Stimulated activated CD8-positive, alpha-beta memory T cell treated with anti-CD3 and anti-CD28 coated beads, Interleukin-4, amount 100 ng/mL, for 4 hours (primary cell): ENCODE measurements around the gene TMX1.
"Not testable (repeated sequence)": the region's sequence is repeated elsewhere in the genome, so short reads cannot be mapped to it uniquely, and the experiment has no call there.

Source experiments
- DNase-seq, 2 donors: peaks; one replicate each; pipeline ENCODE4 v3.0.0-alpha.2; 2020; ENCODE audit warnings: low read depth in 2 of 2, low spot score in 1 of 2

TMX1 gene, protein sequence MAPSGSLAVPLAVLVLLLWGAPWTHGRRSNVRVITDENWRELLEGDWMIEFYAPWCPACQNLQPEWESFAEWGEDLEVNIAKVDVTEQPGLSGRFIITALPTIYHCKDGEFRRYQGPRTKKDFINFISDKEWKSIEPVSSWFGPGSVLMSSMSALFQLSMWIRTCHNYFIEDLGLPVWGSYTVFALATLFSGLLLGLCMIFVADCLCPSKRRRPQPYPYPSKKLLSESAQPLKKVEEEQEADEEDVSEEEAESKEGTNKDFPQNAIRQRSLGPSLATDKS

DNA sequence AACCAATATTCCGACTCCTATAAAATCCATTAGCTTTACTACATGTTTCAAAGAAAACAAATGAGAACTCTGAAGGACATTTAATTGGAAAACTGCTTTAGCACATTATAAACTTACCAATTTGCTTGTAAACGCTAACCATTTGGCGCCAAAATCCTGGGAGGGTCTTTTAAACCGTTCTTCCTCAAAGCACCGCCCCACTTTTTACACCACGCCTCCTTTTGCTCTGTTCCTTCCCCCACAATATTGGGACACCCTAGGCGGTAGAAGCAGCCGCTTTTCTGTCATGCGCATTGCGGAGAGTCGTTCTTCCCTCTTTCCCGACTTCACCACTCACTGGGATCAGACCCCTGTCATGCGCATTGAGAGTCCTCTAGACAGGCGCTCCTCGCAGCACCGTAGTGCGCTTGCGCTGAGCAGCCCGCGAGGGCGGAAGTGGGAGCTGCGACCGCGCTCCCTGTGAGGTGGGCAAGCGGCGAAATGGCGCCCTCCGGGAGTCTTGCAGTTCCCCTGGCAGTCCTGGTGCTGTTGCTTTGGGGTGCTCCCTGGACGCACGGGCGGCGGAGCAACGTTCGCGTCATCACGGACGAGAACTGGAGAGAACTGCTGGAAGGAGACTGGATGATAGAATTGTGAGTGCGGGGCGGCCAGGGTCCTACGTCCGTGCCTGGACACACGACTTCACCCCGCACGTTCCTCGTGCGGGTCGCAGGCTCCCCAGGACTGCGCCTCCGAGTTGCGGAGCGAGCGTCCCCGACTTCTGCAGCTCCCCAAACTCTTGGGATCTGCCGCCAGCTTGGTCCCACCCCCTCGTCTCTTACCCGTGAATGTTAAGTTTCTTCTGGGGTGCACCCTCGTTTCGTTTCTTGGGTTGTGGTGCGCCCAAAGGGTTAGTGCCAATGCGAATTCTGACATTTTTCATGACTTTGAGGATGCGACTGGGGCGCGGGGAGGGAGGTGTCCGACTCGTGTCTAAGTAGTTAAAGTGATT is at the start of gene TMX1:
TSS of gene TMX1 (plus strand) at position 435 of the 991 bp plus-strand sequence. CDS start at position 481, 46 bp downstream.
- DNase-seq, result peak; percentile 71 to 73

GRCh38 chr14:51201890-51202289 is 38.2 kb upstream of the TMX1 start:
- no peak for DNase-seq

DNA sequence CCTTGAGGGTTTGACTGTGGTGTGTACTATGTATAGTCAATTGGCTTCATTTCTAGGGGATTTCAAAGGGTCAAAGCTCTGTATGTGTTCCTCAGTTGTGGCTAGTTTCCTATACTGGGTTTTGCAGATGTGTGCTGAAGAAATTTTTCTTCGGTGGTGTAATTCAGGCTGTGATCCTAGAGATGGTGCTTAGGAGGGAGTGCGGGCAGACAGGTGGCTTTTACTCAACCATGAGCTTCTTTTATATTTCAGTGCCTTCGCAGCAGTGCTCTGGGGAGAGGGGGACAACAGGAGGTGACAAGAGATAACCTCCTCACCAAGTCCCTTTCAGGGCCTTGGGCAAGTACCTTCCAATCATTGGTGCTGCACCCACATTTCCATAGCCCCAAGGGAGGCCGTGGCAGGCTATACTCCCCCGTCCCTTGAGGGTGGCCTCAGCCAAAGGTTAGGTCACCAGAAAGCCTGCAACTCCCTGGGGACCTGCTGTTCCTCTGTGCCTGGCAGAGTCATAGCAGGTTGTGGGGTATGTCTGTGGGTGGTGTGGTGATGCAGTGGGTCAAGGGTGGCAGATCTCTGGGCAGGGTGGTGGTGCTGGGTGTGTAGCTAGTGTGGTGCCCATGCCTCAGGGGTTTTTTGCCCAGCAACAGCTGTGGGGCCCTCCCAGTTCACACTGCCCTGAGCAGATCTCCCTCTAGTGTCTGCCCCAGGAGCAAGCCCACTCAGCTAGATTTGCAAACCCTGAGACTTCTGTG is 37.0 kb upstream of the TMX1 start:
- DNase-seq, result no peak

DNA sequence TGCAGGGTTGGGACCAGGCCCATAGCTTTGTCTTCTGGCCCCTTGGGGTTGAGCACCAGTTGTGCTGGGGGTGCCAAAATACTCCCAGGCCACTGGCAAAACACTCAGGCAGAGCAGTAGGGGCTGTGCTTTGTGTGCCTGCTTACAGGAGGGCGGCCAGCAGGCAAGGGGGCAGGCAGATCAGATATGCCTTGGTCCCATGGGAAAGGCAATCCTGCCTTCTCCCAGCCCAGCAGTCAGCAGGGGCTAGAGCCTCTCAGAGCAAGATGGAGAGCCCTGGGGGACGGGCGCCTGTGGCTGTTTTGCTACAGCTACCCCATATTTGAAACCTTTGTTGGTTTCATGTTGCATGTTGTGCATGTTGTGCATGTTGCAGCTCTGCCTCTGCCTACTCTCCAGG is 36.2 kb upstream of the TMX1 start:
- DNase-seq, result no peak

DNA sequence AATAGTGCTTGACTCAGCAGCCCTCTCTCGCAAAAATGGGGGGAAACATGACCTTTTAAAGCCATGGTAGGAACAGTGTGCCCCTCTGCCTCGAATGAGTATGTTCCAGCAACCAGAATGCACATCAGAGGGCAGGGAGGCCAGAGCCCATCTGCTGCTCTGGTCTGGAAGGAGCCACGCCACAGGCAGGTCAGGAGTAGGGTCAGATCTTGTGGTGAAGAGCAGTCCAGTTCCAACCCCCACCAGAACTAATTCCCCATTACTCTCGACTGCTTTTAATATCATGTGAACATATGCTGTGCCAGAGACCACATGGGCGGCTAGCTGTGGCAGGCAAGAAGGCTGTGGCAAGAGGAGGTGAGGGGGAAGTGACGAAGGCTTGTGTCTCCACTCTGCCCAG is 34.6 kb upstream of the TMX1 start:
- DNase-seq, result no peak

DNA sequence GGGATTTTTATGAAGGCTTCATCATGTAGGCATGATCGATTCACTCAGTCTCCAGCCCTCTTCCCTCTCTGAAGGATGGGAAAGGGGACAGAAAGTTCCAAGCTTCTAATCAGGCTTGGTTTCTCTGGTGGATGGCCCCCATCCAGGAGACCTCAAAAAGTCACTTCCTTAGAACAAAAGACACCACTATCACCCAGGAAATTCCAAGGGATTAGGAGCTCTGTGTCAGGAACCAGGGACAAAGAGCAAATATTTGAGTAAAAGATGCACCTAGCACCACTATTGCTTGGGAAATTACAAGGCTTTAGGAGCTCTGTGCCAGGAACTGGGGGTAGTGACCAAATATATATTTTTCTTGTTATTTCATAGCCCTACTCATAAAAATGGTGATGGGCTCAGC is 33.6 kb upstream of the TMX1 start:
- DNase-seq, result no peak

DNA sequence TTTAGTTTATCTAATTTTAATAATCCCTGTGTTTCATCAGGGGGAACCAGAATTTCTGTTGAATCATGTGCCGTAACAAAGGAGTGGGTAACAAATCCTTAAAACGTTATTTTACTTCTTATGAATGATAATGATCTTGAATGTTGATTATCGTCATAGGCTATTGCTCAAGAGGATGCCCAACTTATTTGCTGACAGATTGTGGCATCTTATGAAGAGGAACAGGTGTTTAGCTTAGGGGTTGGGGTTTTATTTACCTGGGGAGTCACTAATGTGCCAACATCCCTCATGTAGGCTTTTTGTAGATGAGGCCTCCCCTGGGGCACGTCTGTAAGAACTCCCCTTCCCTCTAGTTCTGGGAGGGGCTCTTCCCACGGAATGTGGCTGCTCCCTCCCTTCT is 32.4 kb upstream of the TMX1 start:
- no peak for DNase-seq

- no peak for DNase-seq
These were observed 31.1 kb upstream of the TMX1 start for GRCh38 chr14:51208982-51209381.

- no peak for DNase-seq
These were observed 30.6 kb upstream of the TMX1 start for GRCh38 chr14:51209457-51209856.

DNA sequence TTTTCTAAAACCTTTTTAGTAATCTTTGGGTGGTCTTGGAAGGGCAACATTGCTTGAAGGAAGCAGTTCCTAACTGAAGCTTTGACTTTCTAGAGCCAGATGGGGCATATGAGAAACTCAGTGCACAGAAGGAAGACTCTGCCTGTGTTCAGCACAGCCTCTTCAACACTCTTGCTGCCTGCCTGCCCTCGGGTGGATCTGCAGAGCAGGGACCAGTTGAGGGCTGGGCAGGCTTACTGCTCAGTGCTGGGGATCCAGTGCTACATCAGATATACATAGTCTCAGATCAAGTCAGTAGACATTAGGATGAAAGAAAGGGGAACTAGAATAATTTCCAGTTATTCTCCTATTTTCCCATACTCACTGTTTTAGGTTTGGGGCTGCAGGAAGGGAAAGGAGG is 29.5 kb upstream of the TMX1 start:
- DNase-seq, result no peak

DNA sequence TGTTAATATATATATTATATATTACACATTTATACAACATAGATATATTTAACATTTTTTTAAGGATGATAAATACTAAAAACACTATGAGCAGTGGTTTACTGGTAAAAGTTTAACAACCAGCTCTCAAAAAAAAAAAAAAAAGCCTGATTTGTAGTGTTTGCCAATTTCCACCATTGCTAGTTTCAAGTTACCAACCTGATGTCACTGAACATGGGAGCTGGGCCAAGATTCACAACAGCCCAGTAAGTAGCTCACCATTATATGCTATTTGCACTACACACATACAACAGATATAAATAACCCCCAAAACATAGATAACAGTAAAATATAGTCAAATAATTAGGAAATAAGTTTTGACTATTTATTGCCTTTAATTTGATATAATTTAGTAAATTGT is 28.9 kb upstream of the TMX1 start:
- DNase-seq, result no peak

GRCh38 chr14:51216602-51217001 is 23.4 kb upstream of the TMX1 start:
- no peak for DNase-seq

GRCh38 chr14:51219473-51220448 is 20.3 kb upstream of the TMX1 start:
- no peak for DNase-seq

- not testable (repeated sequence) for DNase-seq
These were observed 16.6 kb upstream of the TMX1 start for GRCh38 chr14:51223463-51223862.

GRCh38 chr14:51224551-51224950 is 15.5 kb upstream of the TMX1 start:
- DNase-seq, result no peak

DNA sequence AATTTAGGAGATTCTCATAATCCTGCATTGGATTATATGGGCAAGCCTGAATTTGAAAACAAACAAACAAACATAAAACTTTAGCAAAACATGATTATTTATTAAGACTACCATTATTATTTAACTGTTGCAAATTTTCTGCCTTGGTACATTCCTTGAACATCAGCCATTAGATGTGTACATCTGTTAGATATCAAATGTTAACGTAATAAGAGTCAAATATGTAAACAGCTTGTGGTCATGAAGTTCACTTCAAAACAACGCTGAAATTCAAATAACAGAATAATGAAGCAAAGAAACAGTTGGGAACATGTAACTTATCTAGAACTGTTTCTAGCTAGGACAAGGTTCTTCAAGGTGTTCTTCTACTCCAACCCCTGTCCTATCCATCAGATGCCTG is 14.3 kb upstream of the TMX1 start:
- no peak for DNase-seq

DNA sequence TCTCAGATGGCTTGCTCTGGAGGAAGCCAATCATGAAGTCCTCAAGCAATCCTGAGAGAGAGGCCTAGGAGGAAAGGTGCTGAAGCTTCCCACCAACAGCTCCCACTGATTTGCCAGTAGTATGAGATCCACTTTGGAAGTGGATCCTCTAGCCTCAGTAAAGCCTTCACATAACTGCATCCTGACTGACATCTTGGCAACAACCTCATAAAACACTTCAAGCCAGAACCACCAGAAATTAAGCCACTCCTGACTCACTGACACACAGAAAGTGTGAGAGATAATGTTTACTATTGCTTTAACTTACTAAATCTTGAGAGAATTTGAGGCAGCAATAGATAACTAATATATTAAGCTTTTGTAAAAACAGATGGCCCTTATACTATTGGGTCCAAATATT is 11.7 kb upstream of the TMX1 start:
- DNase-seq, result no peak

GRCh38 chr14:51228890-51229289 is 11.2 kb upstream of the TMX1 start:
- no peak for DNase-seq

DNA sequence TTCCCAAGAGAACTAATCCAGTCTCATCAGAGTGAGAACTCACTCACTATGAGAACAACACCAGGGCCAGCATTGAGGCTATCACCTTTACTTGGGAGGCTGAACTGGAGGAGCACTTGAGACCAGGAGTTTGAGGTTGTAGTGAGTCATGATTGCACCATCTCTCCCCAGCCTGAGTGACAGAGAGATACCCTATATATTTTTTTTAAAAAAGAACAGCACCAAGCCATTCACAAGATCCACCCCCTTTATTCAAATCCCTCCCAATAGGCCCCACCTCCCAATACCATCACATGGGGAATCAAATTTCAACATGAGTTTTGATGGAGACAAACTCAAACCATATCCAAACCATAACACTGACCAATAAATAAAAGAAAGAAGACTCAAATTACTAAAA is 3.7 kb upstream of the TMX1 start:
- no peak for DNase-seq

DNA sequence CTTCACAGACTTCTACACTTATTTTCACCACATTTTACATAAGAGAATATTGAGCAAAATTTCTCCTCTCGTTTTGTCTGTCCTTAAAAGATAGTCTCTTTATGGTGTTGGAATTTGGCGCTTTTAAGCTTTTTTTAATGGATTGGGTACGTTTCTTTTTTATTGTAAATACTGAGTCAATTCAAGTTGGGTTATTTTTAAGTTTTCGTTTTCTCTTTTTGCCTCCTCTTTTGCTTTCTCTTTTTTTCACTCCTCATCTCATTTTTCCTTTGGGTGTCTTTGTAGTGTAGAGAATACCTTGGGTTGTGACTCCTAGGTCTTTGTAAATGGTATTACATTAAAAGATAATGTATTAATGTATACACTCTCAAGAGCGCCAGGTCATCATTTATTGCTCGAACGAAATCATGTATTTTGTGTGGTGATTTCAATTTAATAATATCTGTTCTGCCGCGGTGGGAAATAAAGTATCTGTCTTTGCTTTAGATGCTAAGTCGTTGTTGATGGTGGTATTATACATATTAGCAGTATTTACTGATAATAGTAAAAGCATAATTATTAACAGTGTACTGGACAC is 845 bp downstream of the TMX1 start:
- DNase-seq, result no peak
